Liver (tissue), 3 donors: ENCODE results near the gene BEST1.

Experiments used
- REST ChIP-seq: IDR thresholded peaks from 2 replicates; pipeline ENCODE4 v1.6.1; 2016; ENCODE audit warnings: antibody characterized with exemption, mild to moderate bottlenecking
- SP1 ChIP-seq: IDR thresholded peaks from 2 replicates; pipeline ENCODE4 v1.6.1; 2018; ENCODE audit warnings: antibody characterized with exemption, mild to moderate bottlenecking
- YY1 ChIP-seq: IDR thresholded peaks from 2 replicates; pipeline ENCODE4 v1.6.1; 2016; ENCODE audit warnings: antibody characterized with exemption, mild to moderate bottlenecking
- TF ChIP-seq, protein P1 (sequence below): IDR thresholded peaks from 2 replicates; pipeline ENCODE4 v1.6.1; 2016; ENCODE audit warnings: antibody characterized with exemption
- TF ChIP-seq, protein P2 (sequence below): fragments of 150-350 bp; IDR thresholded peaks from 2 replicates; pipeline ENCODE4 v1.5.1; 2017; ENCODE audit warnings: improper control_type of control experiment, low read depth, low read length; ENCODE audit not compliant: missing input control
- donor health status: healthy.
- donor health status: healthy.

DNA sequence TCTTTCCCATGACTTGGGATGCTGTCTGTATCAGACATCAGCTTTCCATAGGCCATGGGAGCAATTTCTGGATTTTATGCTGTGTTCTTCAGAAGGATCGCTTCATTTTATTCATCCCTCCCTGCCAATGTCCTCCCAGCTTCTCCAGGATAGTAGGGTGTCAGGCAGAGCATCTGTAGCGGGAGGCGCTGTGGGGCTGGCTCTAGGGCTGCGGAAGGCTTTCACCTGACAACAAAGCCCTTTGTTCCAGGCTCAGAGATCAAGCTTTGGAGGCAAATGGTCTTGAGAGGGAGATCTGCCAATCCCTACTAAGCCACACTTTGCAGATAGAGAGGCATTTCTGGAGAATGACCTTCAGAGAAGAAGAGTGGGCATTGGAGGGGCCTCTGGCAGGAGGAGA lies 46.8 kb downstream of the BEST1 start:
- TF ChIP-seq YY1, result no peak
- TF ChIP-seq, protein P1, sequence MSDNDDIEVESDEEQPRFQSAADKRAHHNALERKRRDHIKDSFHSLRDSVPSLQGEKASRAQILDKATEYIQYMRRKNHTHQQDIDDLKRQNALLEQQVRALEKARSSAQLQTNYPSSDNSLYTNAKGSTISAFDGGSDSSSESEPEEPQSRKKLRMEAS, result no peak
- TF ChIP-seq, protein P2, sequence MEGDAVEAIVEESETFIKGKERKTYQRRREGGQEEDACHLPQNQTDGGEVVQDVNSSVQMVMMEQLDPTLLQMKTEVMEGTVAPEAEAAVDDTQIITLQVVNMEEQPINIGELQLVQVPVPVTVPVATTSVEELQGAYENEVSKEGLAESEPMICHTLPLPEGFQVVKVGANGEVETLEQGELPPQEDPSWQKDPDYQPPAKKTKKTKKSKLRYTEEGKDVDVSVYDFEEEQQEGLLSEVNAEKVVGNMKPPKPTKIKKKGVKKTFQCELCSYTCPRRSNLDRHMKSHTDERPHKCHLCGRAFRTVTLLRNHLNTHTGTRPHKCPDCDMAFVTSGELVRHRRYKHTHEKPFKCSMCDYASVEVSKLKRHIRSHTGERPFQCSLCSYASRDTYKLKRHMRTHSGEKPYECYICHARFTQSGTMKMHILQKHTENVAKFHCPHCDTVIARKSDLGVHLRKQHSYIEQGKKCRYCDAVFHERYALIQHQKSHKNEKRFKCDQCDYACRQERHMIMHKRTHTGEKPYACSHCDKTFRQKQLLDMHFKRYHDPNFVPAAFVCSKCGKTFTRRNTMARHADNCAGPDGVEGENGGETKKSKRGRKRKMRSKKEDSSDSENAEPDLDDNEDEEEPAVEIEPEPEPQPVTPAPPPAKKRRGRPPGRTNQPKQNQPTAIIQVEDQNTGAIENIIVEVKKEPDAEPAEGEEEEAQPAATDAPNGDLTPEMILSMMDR, result no peak
- no peak for TF ChIP-seq SP1
- TF ChIP-seq REST, result no peak
